Measurements from ENCODE around the gene CACNA1B. TPM values are rescaled to one million over a fixed set of nuclear protein-coding genes. Genes with fewer than 3 reads are reported as not detected.

Gene CACNA1B
- total RNA-seq, 1 donor = under 0.01 TPM

- H3K4me2 ChIP-seq (ENCODE audit: insufficient read depth, low read length) = no peak overlapping the region
- no peaks in the 10 kb centered on the region for H4K20me1 ChIP-seq (ENCODE audit: insufficient read depth, low read length)
- TF ChIP-seq, protein P1, sequence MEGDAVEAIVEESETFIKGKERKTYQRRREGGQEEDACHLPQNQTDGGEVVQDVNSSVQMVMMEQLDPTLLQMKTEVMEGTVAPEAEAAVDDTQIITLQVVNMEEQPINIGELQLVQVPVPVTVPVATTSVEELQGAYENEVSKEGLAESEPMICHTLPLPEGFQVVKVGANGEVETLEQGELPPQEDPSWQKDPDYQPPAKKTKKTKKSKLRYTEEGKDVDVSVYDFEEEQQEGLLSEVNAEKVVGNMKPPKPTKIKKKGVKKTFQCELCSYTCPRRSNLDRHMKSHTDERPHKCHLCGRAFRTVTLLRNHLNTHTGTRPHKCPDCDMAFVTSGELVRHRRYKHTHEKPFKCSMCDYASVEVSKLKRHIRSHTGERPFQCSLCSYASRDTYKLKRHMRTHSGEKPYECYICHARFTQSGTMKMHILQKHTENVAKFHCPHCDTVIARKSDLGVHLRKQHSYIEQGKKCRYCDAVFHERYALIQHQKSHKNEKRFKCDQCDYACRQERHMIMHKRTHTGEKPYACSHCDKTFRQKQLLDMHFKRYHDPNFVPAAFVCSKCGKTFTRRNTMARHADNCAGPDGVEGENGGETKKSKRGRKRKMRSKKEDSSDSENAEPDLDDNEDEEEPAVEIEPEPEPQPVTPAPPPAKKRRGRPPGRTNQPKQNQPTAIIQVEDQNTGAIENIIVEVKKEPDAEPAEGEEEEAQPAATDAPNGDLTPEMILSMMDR (IDR thresholded peaks at IDR 0.05; ENCODE audit: extremely low read depth, low read depth, low read length) = no peak
- H3K27me3 ChIP-seq (ENCODE audit: insufficient read depth, low read length) = no peaks in the 10 kb centered on the region
- H3K4me1 ChIP-seq (ENCODE audit: insufficient read depth, low read length) = no peaks in the 10 kb centered on the region
- H3K27ac ChIP-seq (ENCODE audit: low read depth, low read length) = no peak overlapping the region
- H3K9me3 ChIP-seq (ENCODE audit: low read depth, low read length) = no peaks in the 10 kb centered on the region
- no peak overlapping the region for H3K4me3 ChIP-seq (ENCODE audit: insufficient read depth, low read length)
- peak; percentile 62 for DNase-seq (ENCODE audit: insufficient read length, low spot score, missing footprints)
- H3K36me3 ChIP-seq (ENCODE audit: insufficient read depth, low read length) = no peaks in the 10 kb centered on the region
- no peaks in the 10 kb centered on the region for H3K79me2 ChIP-seq (ENCODE audit: insufficient read depth, low read length)
- no peak overlapping the region for H2AFZ ChIP-seq (ENCODE audit: low read length)
Observed at GRCh38 chr9:137891588-137892423, 14.2 kb downstream of the CACNA1B start.

GRCh38 chr9:137892424-137893191 is 15.0 kb downstream of the CACNA1B start:
- Histone ChIP-seq H3K4me3 (ENCODE audit: insufficient read depth, low read length) (no peak overlapping the region), H3K79me2 (ENCODE audit: insufficient read depth, low read length) (no peaks in the 10 kb centered on the region), H3K4me1 (ENCODE audit: insufficient read depth, low read length) (no peaks in the 10 kb centered on the region), H4K20me1 (ENCODE audit: insufficient read depth, low read length) (no peaks in the 10 kb centered on the region), H3K27ac (ENCODE audit: low read depth, low read length) (no peak overlapping the region), H3K36me3 (ENCODE audit: insufficient read depth, low read length) (no peaks in the 10 kb centered on the region), H3K4me2 (ENCODE audit: insufficient read depth, low read length) (no peak overlapping the region), H3K27me3 (ENCODE audit: insufficient read depth, low read length) (no peaks in the 10 kb centered on the region), H2AFZ (ENCODE audit: low read length) (no peak overlapping the region), H3K9me3 (ENCODE audit: low read depth, low read length) (no peaks in the 10 kb centered on the region)
- peak; percentile 71 for DNase-seq (ENCODE audit: insufficient read length, low spot score, missing footprints)
- TF ChIP-seq, protein P1 (IDR thresholded peaks at IDR 0.05; ENCODE audit: extremely low read depth, low read depth, low read length) = no peak

DNA sequence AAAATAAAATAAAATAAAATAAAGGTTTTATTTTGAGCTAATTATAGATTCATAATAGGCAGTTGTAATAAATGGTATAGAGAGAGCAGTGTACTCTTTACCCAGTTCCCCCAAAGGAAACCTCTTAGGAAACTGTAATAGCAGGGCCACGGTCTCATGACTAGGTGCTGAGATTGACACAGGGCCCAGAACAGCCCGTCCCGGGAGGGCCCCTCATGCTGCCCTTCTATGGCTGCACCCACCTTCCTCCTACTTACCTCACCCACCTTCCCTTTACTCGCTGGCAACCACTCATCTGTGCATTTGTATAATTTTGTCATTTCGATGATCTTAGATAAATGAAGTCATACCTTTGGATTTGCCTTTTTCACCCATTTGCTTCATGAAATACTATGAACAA is 16.1 kb downstream of the CACNA1B start:
- TF ChIP-seq, protein P1 (IDR thresholded peaks at IDR 0.05; ENCODE audit: extremely low read depth, low read depth, low read length) = no peak
- H3K27me3 ChIP-seq (ENCODE audit: insufficient read depth, low read length) = no peaks in the 10 kb centered on the region
- H3K36me3 ChIP-seq (ENCODE audit: insufficient read depth, low read length) = no peaks in the 10 kb centered on the region
- no peak overlapping the region for H2AFZ ChIP-seq (ENCODE audit: low read length)
- peak; percentile 81 for DNase-seq (ENCODE audit: insufficient read length, low spot score, missing footprints)
- no peak overlapping the region for H3K4me2 ChIP-seq (ENCODE audit: insufficient read depth, low read length)
- no peak overlapping the region for H3K27ac ChIP-seq (ENCODE audit: low read depth, low read length)
- H3K9me3 ChIP-seq (ENCODE audit: low read depth, low read length) = no peaks in the 10 kb centered on the region
- H4K20me1 ChIP-seq (ENCODE audit: insufficient read depth, low read length) = no peaks in the 10 kb centered on the region
- no peak overlapping the region for H3K4me3 ChIP-seq (ENCODE audit: insufficient read depth, low read length)
- no peaks in the 10 kb centered on the region for H3K4me1 ChIP-seq (ENCODE audit: insufficient read depth, low read length)
- H3K79me2 ChIP-seq (ENCODE audit: insufficient read depth, low read length) = no peaks in the 10 kb centered on the region
